ENCODE results near the gene PAPOLG.
"Not testable (repeated sequence)": the region's sequence is repeated elsewhere in the genome, so short reads cannot be mapped to it uniquely, and the experiment has no call there.

PAPOLG gene

DNA sequence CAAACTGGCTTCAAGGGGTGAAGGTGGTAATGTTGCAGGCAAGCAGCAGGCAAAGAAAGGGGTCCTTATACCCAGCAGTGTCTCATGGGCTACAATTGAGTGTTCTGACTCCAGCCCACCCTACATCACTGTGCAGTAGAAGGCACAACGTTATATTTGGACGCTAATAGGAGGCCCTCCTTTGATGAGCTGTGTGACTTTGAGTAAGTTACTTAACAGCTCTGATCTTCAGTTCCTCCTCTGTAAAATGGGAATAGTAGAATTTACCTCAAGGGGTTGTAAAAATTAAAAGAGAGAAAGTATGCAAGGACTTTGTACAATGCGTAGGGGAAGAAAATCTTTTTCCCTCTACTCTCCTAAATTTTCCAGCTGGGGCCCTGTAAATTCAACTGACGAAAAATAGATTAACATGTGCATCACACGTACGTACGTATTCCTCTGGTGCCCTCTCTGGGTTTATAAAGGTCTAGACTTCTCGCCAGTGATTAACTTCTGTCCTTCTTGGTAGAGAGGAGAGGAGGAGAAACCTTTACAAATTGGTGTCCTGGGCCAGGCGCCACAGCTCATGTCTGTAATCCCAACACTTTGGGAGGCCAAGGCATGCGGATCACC is 67.7 kb downstream of the PAPOLG start:
- TF ChIP-seq EZH2phosphoT487 (conservative IDR thresholded peaks at IDR 0.05; ENCODE audit: low read length), result no peak
- TF ChIP-seq, protein P1, sequence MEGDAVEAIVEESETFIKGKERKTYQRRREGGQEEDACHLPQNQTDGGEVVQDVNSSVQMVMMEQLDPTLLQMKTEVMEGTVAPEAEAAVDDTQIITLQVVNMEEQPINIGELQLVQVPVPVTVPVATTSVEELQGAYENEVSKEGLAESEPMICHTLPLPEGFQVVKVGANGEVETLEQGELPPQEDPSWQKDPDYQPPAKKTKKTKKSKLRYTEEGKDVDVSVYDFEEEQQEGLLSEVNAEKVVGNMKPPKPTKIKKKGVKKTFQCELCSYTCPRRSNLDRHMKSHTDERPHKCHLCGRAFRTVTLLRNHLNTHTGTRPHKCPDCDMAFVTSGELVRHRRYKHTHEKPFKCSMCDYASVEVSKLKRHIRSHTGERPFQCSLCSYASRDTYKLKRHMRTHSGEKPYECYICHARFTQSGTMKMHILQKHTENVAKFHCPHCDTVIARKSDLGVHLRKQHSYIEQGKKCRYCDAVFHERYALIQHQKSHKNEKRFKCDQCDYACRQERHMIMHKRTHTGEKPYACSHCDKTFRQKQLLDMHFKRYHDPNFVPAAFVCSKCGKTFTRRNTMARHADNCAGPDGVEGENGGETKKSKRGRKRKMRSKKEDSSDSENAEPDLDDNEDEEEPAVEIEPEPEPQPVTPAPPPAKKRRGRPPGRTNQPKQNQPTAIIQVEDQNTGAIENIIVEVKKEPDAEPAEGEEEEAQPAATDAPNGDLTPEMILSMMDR (IDR thresholded peaks at IDR 0.05; ENCODE audit: insufficient read depth, low read length, poor library complexity, severe bottlenecking), result no peak
- H3K27me3 ChIP-seq (ENCODE audit: low read length), result no peaks in the 10 kb centered on the region
- no peaks in the 10 kb centered on the region for H3F3A ChIP-seq (ENCODE audit: insufficient read depth)
- no peak overlapping the region for H3K4me3 ChIP-seq (ENCODE audit: insufficient read depth, low read length, poor library complexity, severe bottlenecking)
- H3K79me2 ChIP-seq (ENCODE audit: insufficient read depth, low read length), result no peaks in the 10 kb centered on the region
- no peak overlapping the region for H2AFZ ChIP-seq (ENCODE audit: low read depth, low read length, severe bottlenecking)
- H3K9ac ChIP-seq (ENCODE audit: low read length), result no peak overlapping the region
- H3K36me3 ChIP-seq (ENCODE audit: low read length), result no peaks in the 10 kb centered on the region
- H3K27ac ChIP-seq (ENCODE audit: low read depth, low read length), result no peak overlapping the region
- no peaks in the 10 kb centered on the region for H3K9me2 ChIP-seq (replicated peaks; ENCODE audit: insufficient read depth, low read length)
- no peak overlapping the region for H3K4me2 ChIP-seq (ENCODE audit: low read depth, low read length, poor library complexity, severe bottlenecking)
- no peaks in the 10 kb centered on the region for H4K20me1 ChIP-seq (ENCODE audit: low read depth, low read length)
- no peaks in the 10 kb centered on the region for H3K9me3 ChIP-seq (ENCODE audit: insufficient read depth, low read length)

DNA sequence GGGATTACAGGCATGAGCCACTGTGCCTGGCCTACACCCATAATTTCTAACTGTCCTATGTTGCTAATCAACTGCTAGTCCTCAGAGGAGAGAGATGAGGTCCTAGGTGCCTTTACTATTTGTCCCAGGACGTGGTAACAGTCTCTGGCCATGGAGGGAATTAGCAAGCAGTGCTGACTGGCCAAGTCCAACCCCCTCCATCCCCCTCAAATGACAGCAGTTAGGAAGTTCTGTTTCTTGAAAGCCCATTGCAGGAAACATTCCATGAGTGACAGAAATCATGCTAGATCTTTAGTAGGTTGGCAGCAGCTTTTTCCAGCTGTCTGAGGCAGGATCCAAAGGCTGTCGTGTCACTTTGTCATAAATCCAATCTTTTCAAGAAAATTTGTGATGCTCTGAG is 69.6 kb downstream of the PAPOLG start:
- Histone ChIP-seq H3F3A (ENCODE audit: insufficient read depth) (no peaks in the 10 kb centered on the region), H3K27ac (ENCODE audit: low read depth, low read length) (no peak overlapping the region), H3K9ac (ENCODE audit: low read length) (no peak overlapping the region), H2AFZ (ENCODE audit: low read depth, low read length, severe bottlenecking) (no peak overlapping the region), H3K4me2 (ENCODE audit: low read depth, low read length, poor library complexity, severe bottlenecking) (no peak overlapping the region), H3K27me3 (ENCODE audit: low read length) (no peaks in the 10 kb centered on the region), H3K9me2 (replicated peaks; ENCODE audit: insufficient read depth, low read length) (no peaks in the 10 kb centered on the region), H3K79me2 (ENCODE audit: insufficient read depth, low read length) (no peaks in the 10 kb centered on the region), H3K4me3 (ENCODE audit: insufficient read depth, low read length, poor library complexity, severe bottlenecking) (no peak overlapping the region), H4K20me1 (ENCODE audit: low read depth, low read length) (no peaks in the 10 kb centered on the region), H3K36me3 (ENCODE audit: low read length) (no peaks in the 10 kb centered on the region), H3K9me3 (ENCODE audit: insufficient read depth, low read length) (no peaks in the 10 kb centered on the region)
- TF ChIP-seq, protein P1 (IDR thresholded peaks at IDR 0.05; ENCODE audit: insufficient read depth, low read length, poor library complexity, severe bottlenecking), result no peak
- TF ChIP-seq EZH2phosphoT487 (conservative IDR thresholded peaks at IDR 0.05; ENCODE audit: low read length), result no peak

DNA sequence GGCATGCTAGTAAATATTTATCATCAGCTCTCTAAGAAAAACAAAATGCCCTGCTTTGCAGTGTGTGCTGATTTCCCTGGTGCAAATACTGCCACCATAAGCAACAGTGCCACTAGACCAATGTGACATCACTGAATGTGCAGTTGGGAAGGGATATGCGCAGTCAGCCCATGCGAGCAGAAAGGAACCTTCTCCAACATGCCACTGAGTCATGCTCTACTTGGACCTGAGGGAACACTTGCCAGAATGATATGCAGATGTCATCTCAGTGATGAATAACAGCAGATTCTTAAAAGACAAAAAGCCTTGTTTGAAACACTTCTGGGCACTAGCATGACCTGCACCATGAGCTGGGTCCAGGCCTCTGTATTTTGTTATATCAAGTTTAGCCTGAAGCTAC is 70.0 kb downstream of the PAPOLG start:
- no peak overlapping the region for H2AFZ ChIP-seq (ENCODE audit: low read depth, low read length, severe bottlenecking)
- H3K9ac ChIP-seq (ENCODE audit: low read length), result no peak overlapping the region
- no peak overlapping the region for H3K4me2 ChIP-seq (ENCODE audit: low read depth, low read length, poor library complexity, severe bottlenecking)
- H3K9me2 ChIP-seq (replicated peaks; ENCODE audit: insufficient read depth, low read length), result no peaks in the 10 kb centered on the region
- H3K27me3 ChIP-seq (ENCODE audit: low read length), result no peaks in the 10 kb centered on the region
- no peak for TF ChIP-seq EZH2phosphoT487 (conservative IDR thresholded peaks at IDR 0.05; ENCODE audit: low read length)
- TF ChIP-seq, protein P1 (IDR thresholded peaks at IDR 0.05; ENCODE audit: insufficient read depth, low read length, poor library complexity, severe bottlenecking), result no peak
- no peak overlapping the region for H3K27ac ChIP-seq (ENCODE audit: low read depth, low read length)
- H3K4me3 ChIP-seq (ENCODE audit: insufficient read depth, low read length, poor library complexity, severe bottlenecking), result no peak overlapping the region
- no peaks in the 10 kb centered on the region for H3K79me2 ChIP-seq (ENCODE audit: insufficient read depth, low read length)
- H3K36me3 ChIP-seq (ENCODE audit: low read length), result no peaks in the 10 kb centered on the region
- no peaks in the 10 kb centered on the region for H4K20me1 ChIP-seq (ENCODE audit: low read depth, low read length)
- H3F3A ChIP-seq (ENCODE audit: insufficient read depth), result no peaks in the 10 kb centered on the region
- no peaks in the 10 kb centered on the region for H3K9me3 ChIP-seq (ENCODE audit: insufficient read depth, low read length)

DNA sequence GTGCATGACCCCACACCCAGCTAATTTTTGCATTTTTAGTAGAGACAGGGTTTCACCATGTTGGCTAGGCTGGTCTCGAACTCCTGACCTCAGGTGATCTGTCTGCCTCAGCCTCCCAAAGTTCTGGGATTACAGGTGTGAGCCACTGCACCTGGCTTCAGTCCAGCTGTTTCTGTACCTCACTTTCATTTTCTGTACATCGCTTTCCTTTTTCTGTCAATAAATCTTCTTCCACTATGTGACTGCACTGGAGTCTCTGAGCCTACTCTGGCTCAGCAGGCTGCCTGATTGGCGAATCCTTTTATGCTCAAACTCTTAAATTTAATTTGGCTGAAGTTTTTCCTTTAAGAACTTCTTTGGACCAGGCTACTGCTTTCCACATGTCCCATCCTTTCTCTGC is 70.8 kb downstream of the PAPOLG start:
- H3F3A ChIP-seq (ENCODE audit: insufficient read depth); H3K4me3 ChIP-seq (ENCODE audit: insufficient read depth, low read length, poor library complexity, severe bottlenecking); H3K79me2 ChIP-seq (ENCODE audit: insufficient read depth, low read length); H2AFZ ChIP-seq (ENCODE audit: low read depth, low read length, severe bottlenecking); H3K9me3 ChIP-seq (ENCODE audit: insufficient read depth, low read length); H3K36me3 ChIP-seq (ENCODE audit: low read length); H3K9ac ChIP-seq (ENCODE audit: low read length); H4K20me1 ChIP-seq (ENCODE audit: low read depth, low read length); H3K9me2 ChIP-seq (replicated peaks; ENCODE audit: insufficient read depth, low read length); H3K27me3 ChIP-seq (ENCODE audit: low read length); H3K27ac ChIP-seq (ENCODE audit: low read depth, low read length); H3K4me2 ChIP-seq (ENCODE audit: low read depth, low read length, poor library complexity, severe bottlenecking): not testable (repeated sequence)

Measured in SU-DHL-6 (cell line).